Measurements from ENCODE around the gene PITX3. TPM values are rescaled to one million over a fixed set of nuclear protein-coding genes. Genes with fewer than 3 reads are reported as not detected.
"Not testable (repeated sequence)": the region's sequence is repeated elsewhere in the genome, so short reads cannot be mapped to it uniquely, and the experiment has no call there.

Gene PITX3
- total RNA-seq, 1 donor from 2014 or later, result 1.7 TPM

GRCh38 chr10:102219370-102219769, 21.9 kb downstream of the PITX3 start:
- TF ChIP-seq EZH2 (IDR thresholded peaks at IDR 0.05; ENCODE audit: insufficient read depth, low read length), result no peak
- TF ChIP-seq, protein P1, sequence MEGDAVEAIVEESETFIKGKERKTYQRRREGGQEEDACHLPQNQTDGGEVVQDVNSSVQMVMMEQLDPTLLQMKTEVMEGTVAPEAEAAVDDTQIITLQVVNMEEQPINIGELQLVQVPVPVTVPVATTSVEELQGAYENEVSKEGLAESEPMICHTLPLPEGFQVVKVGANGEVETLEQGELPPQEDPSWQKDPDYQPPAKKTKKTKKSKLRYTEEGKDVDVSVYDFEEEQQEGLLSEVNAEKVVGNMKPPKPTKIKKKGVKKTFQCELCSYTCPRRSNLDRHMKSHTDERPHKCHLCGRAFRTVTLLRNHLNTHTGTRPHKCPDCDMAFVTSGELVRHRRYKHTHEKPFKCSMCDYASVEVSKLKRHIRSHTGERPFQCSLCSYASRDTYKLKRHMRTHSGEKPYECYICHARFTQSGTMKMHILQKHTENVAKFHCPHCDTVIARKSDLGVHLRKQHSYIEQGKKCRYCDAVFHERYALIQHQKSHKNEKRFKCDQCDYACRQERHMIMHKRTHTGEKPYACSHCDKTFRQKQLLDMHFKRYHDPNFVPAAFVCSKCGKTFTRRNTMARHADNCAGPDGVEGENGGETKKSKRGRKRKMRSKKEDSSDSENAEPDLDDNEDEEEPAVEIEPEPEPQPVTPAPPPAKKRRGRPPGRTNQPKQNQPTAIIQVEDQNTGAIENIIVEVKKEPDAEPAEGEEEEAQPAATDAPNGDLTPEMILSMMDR (IDR thresholded peaks at IDR 0.05; ENCODE audit: insufficient read depth, low read depth, low read length), result no peak
- no peak overlapping the region for H3K27ac Mint-ChIP-seq (ENCODE audit: unreplicated experiment)
- FAIRE-seq, result no peak

GRCh38 chr10:102213599-102213998, 27.7 kb downstream of the PITX3 start:
- not testable (repeated sequence) for H3K9me3 Mint-ChIP-seq (ENCODE audit: unreplicated experiment); H3K4me1 ChIP-seq (ENCODE audit: insufficient read depth, low read length); H3K4me3 ChIP-seq (ENCODE audit: insufficient read depth, low read depth, low read length); H3K36me3 ChIP-seq (ENCODE audit: insufficient read depth, low read length); H3K4me2 ChIP-seq (ENCODE audit: low read length); H3K9me3 ChIP-seq (ENCODE audit: insufficient read depth, low read depth, low read length); H3K27ac Mint-ChIP-seq (ENCODE audit: unreplicated experiment); H3K27me3 ChIP-seq (ENCODE audit: insufficient read depth, low read length); H3K36me3 Mint-ChIP-seq (ENCODE audit: low read depth, unreplicated experiment); H3K79me2 ChIP-seq (ENCODE audit: insufficient read depth, low read length); H3K4me1 Mint-ChIP-seq (ENCODE audit: low read depth, unreplicated experiment); H4K20me1 ChIP-seq (ENCODE audit: insufficient read depth, low read length); DNase-seq (ENCODE audit: low read depth); H3K27me3 Mint-ChIP-seq (ENCODE audit: low read depth, unreplicated experiment); H3K9ac ChIP-seq (ENCODE audit: low read length); H3K27ac ChIP-seq (ENCODE audit: low read depth, low read length); H2AFZ ChIP-seq (ENCODE audit: low read depth, low read length); H3K4me3 Mint-ChIP-seq (ENCODE audit: unreplicated experiment); FAIRE-seq

More at GRCh38 chr10:102219370-102219769, 21.9 kb downstream of the PITX3 start:
- no peaks in the 10 kb centered on the region for H4K20me1 ChIP-seq (ENCODE audit: insufficient read depth, low read length)
- no peaks in the 10 kb centered on the region for H3K4me1 Mint-ChIP-seq (ENCODE audit: low read depth, unreplicated experiment)
- no peaks in the 10 kb centered on the region for H3K79me2 ChIP-seq (ENCODE audit: insufficient read depth, low read length)
- H3K27ac ChIP-seq (ENCODE audit: low read depth, low read length), result no peak overlapping the region
- DNase-seq (ENCODE audit: low read depth), result no peak
- H2AFZ ChIP-seq (ENCODE audit: low read depth, low read length), result no peak overlapping the region
- H3K9ac ChIP-seq (ENCODE audit: low read length), result no peak overlapping the region
- no peaks in the 10 kb centered on the region for H3K9me3 ChIP-seq (ENCODE audit: insufficient read depth, low read depth, low read length)
- no peak overlapping the region for H3K4me3 ChIP-seq (ENCODE audit: insufficient read depth, low read depth, low read length)
- no peaks in the 10 kb centered on the region for H3K9me3 Mint-ChIP-seq (ENCODE audit: unreplicated experiment)
- H3K27me3 ChIP-seq (ENCODE audit: insufficient read depth, low read length), result peaks cover 23% of the 10 kb centered on the region
- H3K4me2 ChIP-seq (ENCODE audit: low read length), result no peak overlapping the region
- no peaks in the 10 kb centered on the region for H3K4me1 ChIP-seq (ENCODE audit: insufficient read depth, low read length)
- peaks cover 15% of the 10 kb centered on the region for H3K27me3 Mint-ChIP-seq (ENCODE audit: low read depth, unreplicated experiment)
- no peaks in the 10 kb centered on the region for H3K36me3 Mint-ChIP-seq (ENCODE audit: low read depth, unreplicated experiment)
- H3K4me3 Mint-ChIP-seq (ENCODE audit: unreplicated experiment), result no peak overlapping the region
- no peaks in the 10 kb centered on the region for H3K36me3 ChIP-seq (ENCODE audit: insufficient read depth, low read length)

DNA sequence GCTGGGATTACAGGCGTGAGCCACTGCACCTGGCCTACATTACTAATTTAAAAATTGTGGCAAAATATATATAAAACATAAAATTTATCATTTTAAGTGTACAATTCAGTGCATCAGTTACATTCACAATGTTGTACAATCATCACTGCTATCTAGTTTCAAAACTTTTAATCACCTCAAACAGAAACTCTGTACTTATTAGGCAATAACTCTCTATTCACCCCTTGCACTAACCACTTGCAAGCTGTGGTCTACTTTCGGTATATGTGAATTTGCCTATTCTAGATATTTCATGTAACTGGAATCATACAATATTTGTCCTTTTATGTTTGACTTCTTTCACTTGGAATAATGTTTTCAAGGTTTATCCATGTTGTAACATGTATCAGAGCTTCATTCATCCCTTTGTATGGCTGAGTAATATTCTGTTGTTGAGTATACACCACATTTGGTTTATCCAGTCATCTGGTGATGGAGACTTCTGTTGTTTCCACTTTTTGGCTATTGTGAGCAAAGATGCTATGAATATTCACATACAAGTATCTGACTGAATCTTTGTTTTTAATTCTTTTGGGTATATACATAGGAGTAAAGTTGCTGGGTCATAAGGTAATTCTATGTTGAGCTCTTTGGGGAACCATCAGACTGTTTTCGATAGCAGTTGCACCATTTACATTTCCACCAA, 29.6 kb downstream of the PITX3 start:
- Histone ChIP-seq H3K27me3 (ENCODE audit: insufficient read depth, low read length) (peaks cover 5% of the 10 kb centered on the region), H3K79me2 (ENCODE audit: insufficient read depth, low read length) (no peaks in the 10 kb centered on the region), H3K36me3 (ENCODE audit: insufficient read depth, low read length) (no peaks in the 10 kb centered on the region), H3K4me3 (ENCODE audit: insufficient read depth, low read depth, low read length) (no peak overlapping the region), H4K20me1 (ENCODE audit: insufficient read depth, low read length) (no peaks in the 10 kb centered on the region), H3K4me1 (ENCODE audit: insufficient read depth, low read length) (no peaks in the 10 kb centered on the region), H3K27ac (ENCODE audit: low read depth, low read length) (no peak overlapping the region), H3K4me2 (ENCODE audit: low read length) (no peak overlapping the region), H3K9me3 (ENCODE audit: insufficient read depth, low read depth, low read length) (no peaks in the 10 kb centered on the region), H3K9ac (ENCODE audit: low read length) (no peak overlapping the region), H2AFZ (ENCODE audit: low read depth, low read length) (no peak overlapping the region)
- TF ChIP-seq EZH2 (IDR thresholded peaks at IDR 0.05; ENCODE audit: insufficient read depth, low read length), result no peak
- TF ChIP-seq, protein P1 (IDR thresholded peaks at IDR 0.05; ENCODE audit: insufficient read depth, low read depth, low read length), result no peak
- H3K27me3 Mint-ChIP-seq (ENCODE audit: low read depth, unreplicated experiment), result peaks cover 6% of the 10 kb centered on the region
- DNase-seq (ENCODE audit: low read depth) (no peak), FAIRE-seq (no peak)
- H3K4me3 Mint-ChIP-seq (ENCODE audit: unreplicated experiment), result no peak overlapping the region
- H3K4me1 Mint-ChIP-seq (ENCODE audit: low read depth, unreplicated experiment), result no peaks in the 10 kb centered on the region
- H3K9me3 Mint-ChIP-seq (ENCODE audit: unreplicated experiment), result no peaks in the 10 kb centered on the region
- H3K27ac Mint-ChIP-seq (ENCODE audit: unreplicated experiment), result no peak overlapping the region
- H3K36me3 Mint-ChIP-seq (ENCODE audit: low read depth, unreplicated experiment), result no peaks in the 10 kb centered on the region
